ENCODE data around the gene SNX30.

GRCh38 chr9:112838342-112838741 lies 87.8 kb downstream of the SNX30 start:
- TF ChIP-seq, protein P1, sequence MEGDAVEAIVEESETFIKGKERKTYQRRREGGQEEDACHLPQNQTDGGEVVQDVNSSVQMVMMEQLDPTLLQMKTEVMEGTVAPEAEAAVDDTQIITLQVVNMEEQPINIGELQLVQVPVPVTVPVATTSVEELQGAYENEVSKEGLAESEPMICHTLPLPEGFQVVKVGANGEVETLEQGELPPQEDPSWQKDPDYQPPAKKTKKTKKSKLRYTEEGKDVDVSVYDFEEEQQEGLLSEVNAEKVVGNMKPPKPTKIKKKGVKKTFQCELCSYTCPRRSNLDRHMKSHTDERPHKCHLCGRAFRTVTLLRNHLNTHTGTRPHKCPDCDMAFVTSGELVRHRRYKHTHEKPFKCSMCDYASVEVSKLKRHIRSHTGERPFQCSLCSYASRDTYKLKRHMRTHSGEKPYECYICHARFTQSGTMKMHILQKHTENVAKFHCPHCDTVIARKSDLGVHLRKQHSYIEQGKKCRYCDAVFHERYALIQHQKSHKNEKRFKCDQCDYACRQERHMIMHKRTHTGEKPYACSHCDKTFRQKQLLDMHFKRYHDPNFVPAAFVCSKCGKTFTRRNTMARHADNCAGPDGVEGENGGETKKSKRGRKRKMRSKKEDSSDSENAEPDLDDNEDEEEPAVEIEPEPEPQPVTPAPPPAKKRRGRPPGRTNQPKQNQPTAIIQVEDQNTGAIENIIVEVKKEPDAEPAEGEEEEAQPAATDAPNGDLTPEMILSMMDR (conservative IDR thresholded peaks at IDR 0.05; ENCODE audit: low read length) = no peak
- no peak for TF ChIP-seq EZH2phosphoT487 (IDR thresholded peaks at IDR 0.05; ENCODE audit: borderline replicate concordance)
